ENCODE measurements around the gene TES. TPM values are rescaled to one million over a fixed set of nuclear protein-coding genes. Genes with fewer than 3 reads are reported as not detected.

The TES gene
- total and polyA plus RNA-seq, 2 of the 13 experiments (the other 11 are each of a cell fraction or from before 2014, with no cell fraction given): 21.6 to 23.0 TPM

GRCh38 chr7:116305485-116306408, 95.4 kb downstream of the TES start (continued):
- TF ChIP-seq KDM5A (IDR thresholded peaks at IDR 0.05; ENCODE audit: borderline replicate concordance, low read length): no peak
- peak; percentile 64; a peak in 2 of 4 replicates for TF ChIP-seq EP300 (IDR thresholded peaks at IDR 0.05; ENCODE audit: low read depth in 2 of 2, low read length in 2 of 2)
- no peak; the same call in 1 of the 2 replicates for TF ChIP-seq EP300 (CRISPR knock-in tag; IDR thresholded peaks at IDR 0.05; ENCODE audit: borderline replicate concordance)
- TF ChIP-seq, protein P1, sequence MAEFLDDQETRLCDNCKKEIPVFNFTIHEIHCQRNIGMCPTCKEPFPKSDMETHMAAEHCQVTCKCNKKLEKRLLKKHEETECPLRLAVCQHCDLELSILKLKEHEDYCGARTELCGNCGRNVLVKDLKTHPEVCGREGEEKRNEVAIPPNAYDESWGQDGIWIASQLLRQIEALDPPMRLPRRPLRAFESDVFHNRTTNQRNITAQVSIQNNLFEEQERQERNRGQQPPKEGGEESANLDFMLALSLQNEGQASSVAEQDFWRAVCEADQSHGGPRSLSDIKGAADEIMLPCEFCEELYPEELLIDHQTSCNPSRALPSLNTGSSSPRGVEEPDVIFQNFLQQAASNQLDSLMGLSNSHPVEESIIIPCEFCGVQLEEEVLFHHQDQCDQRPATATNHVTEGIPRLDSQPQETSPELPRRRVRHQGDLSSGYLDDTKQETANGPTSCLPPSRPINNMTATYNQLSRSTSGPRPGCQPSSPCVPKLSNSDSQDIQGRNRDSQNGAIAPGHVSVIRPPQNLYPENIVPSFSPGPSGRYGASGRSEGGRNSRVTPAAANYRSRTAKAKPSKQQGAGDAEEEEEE (CRISPR knock-in tag; IDR thresholded peaks at IDR 0.05; ENCODE audit: borderline replicate concordance): no peak
- TF ChIP-seq, protein P2, sequence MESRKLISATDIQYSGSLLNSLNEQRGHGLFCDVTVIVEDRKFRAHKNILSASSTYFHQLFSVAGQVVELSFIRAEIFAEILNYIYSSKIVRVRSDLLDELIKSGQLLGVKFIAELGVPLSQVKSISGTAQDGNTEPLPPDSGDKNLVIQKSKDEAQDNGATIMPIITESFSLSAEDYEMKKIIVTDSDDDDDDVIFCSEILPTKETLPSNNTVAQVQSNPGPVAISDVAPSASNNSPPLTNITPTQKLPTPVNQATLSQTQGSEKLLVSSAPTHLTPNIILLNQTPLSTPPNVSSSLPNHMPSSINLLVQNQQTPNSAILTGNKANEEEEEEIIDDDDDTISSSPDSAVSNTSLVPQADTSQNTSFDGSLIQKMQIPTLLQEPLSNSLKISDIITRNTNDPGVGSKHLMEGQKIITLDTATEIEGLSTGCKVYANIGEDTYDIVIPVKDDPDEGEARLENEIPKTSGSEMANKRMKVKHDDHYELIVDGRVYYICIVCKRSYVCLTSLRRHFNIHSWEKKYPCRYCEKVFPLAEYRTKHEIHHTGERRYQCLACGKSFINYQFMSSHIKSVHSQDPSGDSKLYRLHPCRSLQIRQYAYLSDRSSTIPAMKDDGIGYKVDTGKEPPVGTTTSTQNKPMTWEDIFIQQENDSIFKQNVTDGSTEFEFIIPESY (CRISPR knock-in tag; IDR thresholded peaks at IDR 0.05): no peak
- peak; percentile 53; the same call in 1 of the 2 replicates for TF ChIP-seq FOXJ3 (CRISPR knock-in tag; IDR thresholded peaks at IDR 0.05; ENCODE audit: borderline replicate concordance)
- 0 out of 2 replicates have a peak, but pooled peaks have one; percentile 17 for TF ChIP-seq ZNF331 (CRISPR knock-in tag; IDR thresholded peaks at IDR 0.05)
- TF ChIP-seq SAP130 (CRISPR knock-in tag; IDR thresholded peaks at IDR 0.05; ENCODE audit: low read depth): peak; percentile 57
- no peak for TF ChIP-seq TBP (CRISPR knock-in tag; IDR thresholded peaks at IDR 0.05)
- 0 out of 2 replicates have a peak, but pooled peaks have one; percentile 31 for TF ChIP-seq NR2F6 (IDR thresholded peaks at IDR 0.05)
- TF ChIP-seq NR2F6 (CRISPR knock-in tag; IDR thresholded peaks at IDR 0.05): peak; percentile 39; the same call in 1 of the 2 replicates
- peak; percentile 18; the same call in 1 of the 2 replicates for TF ChIP-seq THAP11 (CRISPR knock-in tag; IDR thresholded peaks at IDR 0.05)
- TF ChIP-seq FOXP1 (IDR thresholded peaks at IDR 0.05): no peak
- TF ChIP-seq FOXP1 (CRISPR knock-in tag; IDR thresholded peaks at IDR 0.05): peak; percentile 35; the same call in 1 of the 2 replicates
- peak; percentile 25 for TF ChIP-seq ASH2L (IDR thresholded peaks at IDR 0.05; ENCODE audit: insufficient read length, low read depth, low read length)
- no peak for TF ChIP-seq ZNF703 (CRISPR knock-in tag; IDR thresholded peaks at IDR 0.05; ENCODE audit: borderline replicate concordance)
- peak; percentile 81 for TF ChIP-seq GATAD2A (CRISPR knock-in tag; IDR thresholded peaks at IDR 0.05)
- TF ChIP-seq SMC3 (IDR thresholded peaks at IDR 0.05; ENCODE audit: low read length): peak; percentile 18; the same call in 1 of the 2 replicates
- TF ChIP-seq NCOA2 (CRISPR knock-in tag; IDR thresholded peaks at IDR 0.05): peak; percentile 50
- TF ChIP-seq ZNF292 (CRISPR knock-in tag; IDR thresholded peaks at IDR 0.05; ENCODE audit: borderline replicate concordance, low read depth): no peak
- peak; percentile 96 for TF ChIP-seq CEBPG (CRISPR knock-in tag; IDR thresholded peaks at IDR 0.05)
- no peak for TF ChIP-seq ZNF724P (CRISPR knock-in tag; IDR thresholded peaks at IDR 0.05; ENCODE audit: borderline replicate concordance)
- peak; percentile 83 for TF ChIP-seq SKI (IDR thresholded peaks at IDR 0.05; ENCODE audit: partially characterized antibody)
- TF ChIP-seq ZNF567 (CRISPR knock-in tag; IDR thresholded peaks at IDR 0.05; ENCODE audit: borderline replicate concordance): no peak
- peak; percentile 45; the same call in 1 of the 2 replicates for TF ChIP-seq ATF1 (CRISPR knock-in tag; IDR thresholded peaks at IDR 0.05)
- TF ChIP-seq POGZ (CRISPR knock-in tag; IDR thresholded peaks at IDR 0.05): 0 out of 2 replicates have a peak, but pooled peaks have one; percentile 24
- TF ChIP-seq ZBTB21 (CRISPR knock-in tag; IDR thresholded peaks at IDR 0.05): 0 out of 2 replicates have a peak, but pooled peaks have one; percentile 45

Measured in HepG2 (cell line).